Nephron progenitor cell (in vitro differentiated cells): ENCODE data around the gene PAX6.

Source experiments
- DNase-seq: peaks from one replicate; pipeline ENCODE4 v3.0.0; 2021
- H3K27ac Mint-ChIP-seq: 2 replicates; pipeline ENCODE4 v1.8.0; 2021; ENCODE audit warnings: mild to moderate bottlenecking, moderate library complexity, mixed read lengths
- H3K27me3 Mint-ChIP-seq: 2 replicates; pipeline ENCODE4 v1.8.0; 2021; ENCODE audit warnings: mild to moderate bottlenecking, low read depth, mixed read lengths; ENCODE audit not compliant: poor library complexity
- H3K36me3 Mint-ChIP-seq: 2 replicates; pipeline ENCODE4 v1.8.0; 2021; ENCODE audit warnings: low read depth, mixed read lengths
- H3K4me1 Mint-ChIP-seq: 2 replicates; pipeline ENCODE4 v1.8.0; 2021; ENCODE audit warnings: mixed read lengths
- H3K4me3 Mint-ChIP-seq: 2 replicates; pipeline ENCODE4 v1.8.0; 2021; ENCODE audit warnings: mild to moderate bottlenecking, moderate library complexity, mixed read lengths
- H3K9me3 Mint-ChIP-seq: 2 replicates; pipeline ENCODE4 v1.8.0; 2021; ENCODE audit warnings: mild to moderate bottlenecking, moderate library complexity, mixed read lengths
- CTCF ChIP-seq: fragments of 200-600 bp; sonication (generic); IDR thresholded peaks from 2 replicates; pipeline ENCODE4 v1.5.0; 2021; ENCODE audit warnings: antibody characterized with exemption

Gene PAX6

DNA sequence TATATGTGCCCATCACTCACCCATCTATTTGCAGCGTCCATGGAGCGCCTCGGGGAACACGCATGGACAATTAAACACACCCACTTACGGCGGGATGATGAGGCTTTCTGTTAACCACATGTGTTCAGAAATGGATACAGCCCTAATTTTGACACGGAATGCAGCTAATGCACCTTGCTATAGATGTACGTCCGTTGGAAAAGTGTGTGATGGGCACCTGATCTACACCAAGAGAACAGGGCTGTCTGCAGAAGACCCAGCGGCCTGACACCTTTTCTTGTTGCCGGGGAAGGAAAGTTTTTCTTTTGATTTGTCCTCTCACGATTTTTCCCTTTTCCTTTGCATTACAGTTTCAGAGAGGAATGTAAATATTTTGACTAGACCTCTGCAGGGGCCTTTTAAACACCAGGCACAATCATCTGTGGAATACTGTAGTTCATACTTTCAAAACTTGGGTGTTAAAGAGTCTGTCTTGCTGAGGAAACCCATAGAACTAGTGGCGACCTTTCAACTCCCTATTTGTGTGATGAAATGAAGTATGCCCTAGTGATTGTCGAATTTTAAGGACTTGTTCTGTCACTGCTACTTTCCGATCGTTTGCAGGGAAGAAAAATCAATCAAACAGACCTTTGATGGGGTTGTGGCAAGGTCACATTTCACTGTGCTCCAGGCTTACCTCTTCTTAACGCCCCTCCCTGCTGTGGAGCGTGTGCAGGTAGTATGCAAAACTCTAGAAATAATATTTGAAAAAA is 16.5 kb upstream of the PAX6 start:
- Mint-ChIP-seq H3K36me3 (no peaks in the 10 kb centered on the region), H3K27me3 (no peaks in the 10 kb centered on the region), H3K27ac (no peak overlapping the region)

DNA sequence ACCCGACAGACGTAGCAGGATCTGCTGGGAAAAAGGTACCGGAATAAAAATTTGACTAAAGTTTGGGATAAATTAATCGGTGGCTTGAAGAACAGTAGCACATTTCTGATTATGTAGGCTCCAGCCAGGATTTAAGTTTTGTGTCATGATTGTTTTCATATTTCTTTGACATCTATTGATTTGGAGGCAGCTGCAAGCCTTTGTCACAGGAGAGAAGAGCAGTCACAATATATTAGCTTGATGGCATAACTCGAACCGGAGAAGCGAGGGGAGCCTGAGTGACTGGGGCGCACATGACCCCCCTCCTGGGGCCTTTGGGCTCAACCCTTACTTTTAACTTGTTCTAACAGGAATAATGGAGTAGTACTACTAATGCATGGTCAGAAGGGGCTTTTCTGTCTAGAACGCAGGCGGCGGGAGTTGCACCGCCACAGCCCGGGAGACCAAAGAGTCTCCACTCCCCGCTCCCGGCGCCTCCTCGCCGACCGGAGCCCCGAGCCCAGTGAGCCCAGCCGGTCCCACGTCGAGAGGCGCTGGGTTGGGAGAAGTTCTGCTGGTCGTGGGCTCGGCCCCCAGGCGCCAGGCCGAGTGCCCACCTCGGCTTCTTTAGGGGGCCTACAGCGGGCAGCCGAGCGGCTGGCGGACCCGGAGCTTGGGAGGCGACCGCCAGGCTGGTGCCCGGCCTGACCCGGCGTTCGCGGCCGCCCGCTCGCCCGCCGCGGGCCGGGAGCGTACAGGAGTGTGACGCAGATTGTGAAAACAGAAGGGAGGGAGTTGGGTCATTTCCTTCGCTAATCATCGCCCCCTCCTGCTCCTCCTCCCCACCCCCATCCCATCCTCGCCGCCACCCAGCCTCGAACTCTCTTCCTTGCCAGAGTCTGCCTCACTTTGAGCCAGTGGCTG is 15.7 kb upstream of the PAX6 start:
- no peak for TF ChIP-seq CTCF
- no peaks in the 10 kb centered on the region for H3K27me3 Mint-ChIP-seq
- H3K4me3 Mint-ChIP-seq, result no peak overlapping the region
- peak; percentile 40 for DNase-seq
- H3K4me1 Mint-ChIP-seq, result peaks cover 5% of the 10 kb centered on the region
- H3K27ac Mint-ChIP-seq, result no peak overlapping the region
- H3K36me3 Mint-ChIP-seq, result no peaks in the 10 kb centered on the region
- H3K9me3 Mint-ChIP-seq, result no peaks in the 10 kb centered on the region

More for the DNA sequence above, 16.5 kb upstream of the PAX6 start:
- Mint-ChIP-seq H3K4me3 (no peak overlapping the region), H3K4me1 (peaks cover 5% of the 10 kb centered on the region), H3K9me3 (no peaks in the 10 kb centered on the region)
- TF ChIP-seq CTCF, result no peak
- no peak for DNase-seq

- H3K9me3 Mint-ChIP-seq, result no peaks in the 10 kb centered on the region
- no peak overlapping the region for H3K4me3 Mint-ChIP-seq
- DNase-seq, result peak; percentile 18
Observed at GRCh38 chr11:31825838-31826484, 14.8 kb upstream of the PAX6 start.

DNA sequence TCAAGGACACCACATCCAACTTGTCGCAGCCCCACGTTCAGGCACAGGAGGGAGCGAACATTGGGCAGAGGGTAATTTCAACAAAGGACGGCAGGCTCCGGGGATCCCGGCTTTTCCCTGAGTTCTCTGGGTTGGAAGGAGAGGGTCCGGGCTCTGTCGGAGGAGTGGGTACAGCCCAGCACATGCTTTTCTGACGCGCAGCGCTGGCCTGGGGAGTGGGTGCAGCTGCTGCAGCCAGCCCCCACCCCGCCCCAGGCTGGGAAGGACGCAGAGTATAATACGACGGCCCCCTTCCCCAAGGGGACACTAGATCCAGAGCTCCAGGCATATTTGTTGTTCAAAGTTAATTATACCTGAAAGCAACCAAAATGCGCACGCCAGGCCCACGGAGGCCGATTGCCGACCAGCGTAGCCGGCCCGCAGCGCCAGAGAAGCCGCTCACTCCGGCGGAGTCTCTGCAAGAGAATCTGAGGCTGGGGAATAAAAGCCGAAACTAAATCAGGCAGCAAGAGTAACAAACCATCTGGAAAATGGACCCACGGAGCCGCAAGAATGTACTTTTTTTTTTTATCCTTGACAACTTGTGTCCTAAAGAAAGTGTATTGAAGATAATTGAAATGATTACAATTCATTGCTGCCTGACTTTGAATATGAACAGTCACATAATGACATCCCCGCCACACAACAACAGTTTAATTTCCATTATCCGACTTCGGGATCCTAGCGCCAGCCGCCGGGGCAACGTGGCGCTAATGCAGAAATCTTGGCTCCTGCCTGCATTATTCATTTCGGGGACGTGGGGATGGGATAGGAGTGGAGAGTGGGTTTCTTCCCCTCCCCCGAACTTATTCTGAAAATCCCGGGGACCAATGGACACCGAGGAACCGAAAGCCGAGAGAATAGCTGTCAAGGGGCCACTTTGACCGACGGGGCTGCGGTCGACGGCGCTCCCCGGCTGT is 14.0 kb upstream of the PAX6 start:
- H3K4me1 Mint-ChIP-seq, result peaks cover 5% of the 10 kb centered on the region
- no peaks in the 10 kb centered on the region for H3K9me3 Mint-ChIP-seq
- peak; percentile 14 for DNase-seq
- H3K27me3 Mint-ChIP-seq, result no peaks in the 10 kb centered on the region
- H3K27ac Mint-ChIP-seq, result no peak overlapping the region
- no peak for TF ChIP-seq CTCF
- no peaks in the 10 kb centered on the region for H3K36me3 Mint-ChIP-seq
- no peak overlapping the region for H3K4me3 Mint-ChIP-seq

More at GRCh38 chr11:31825838-31826484, 14.8 kb upstream of the PAX6 start:
- Mint-ChIP-seq H3K27me3 (no peaks in the 10 kb centered on the region), H3K36me3 (no peaks in the 10 kb centered on the region), H3K4me1 (peaks cover 5% of the 10 kb centered on the region), H3K27ac (no peak overlapping the region)
- no peak for TF ChIP-seq CTCF

GRCh38 chr11:31824332-31824878 is 13.3 kb upstream of the PAX6 start:
- no peak for TF ChIP-seq CTCF

More at GRCh38 chr11:31824332-31824878, 13.3 kb upstream of the PAX6 start:
- H3K4me3 Mint-ChIP-seq, result no peak overlapping the region
- H3K27ac Mint-ChIP-seq, result no peak overlapping the region
- no peaks in the 10 kb centered on the region for H3K9me3 Mint-ChIP-seq
- DNase-seq, result no peak
- H3K36me3 Mint-ChIP-seq, result no peaks in the 10 kb centered on the region
- H3K4me1 Mint-ChIP-seq, result peaks cover 5% of the 10 kb centered on the region
- H3K27me3 Mint-ChIP-seq, result no peaks in the 10 kb centered on the region
